HEK293 (cell line): ENCODE data around the gene C6orf136.

Experiments used
- CTCF ChIA-PET: fragments of 350-600 bp; formaldehyde crosslinking; extraction: SDS; loops from one replicate; lab custom pipeline; 2021; ENCODE audit warnings: antibody characterized with exemption; lab: Yijun Ruan, JAX
- POLR2A ChIA-PET: fragments of 300-600 bp; formaldehyde crosslinking; extraction: SDS; loops from one replicate; lab custom pipeline; 2020; ENCODE audit warnings: antibody characterized with exemption, inconsistent platforms; lab: Yijun Ruan, JAX
- H3K27ac ChIP-seq: fragments of 200-500 bp; sonication (Bioruptor generic); 2 replicates; pipeline ENCODE4 v1.5.1; 2014; ENCODE audit warnings: low read depth, low read length, control low read depth, inconsistent platforms; ENCODE audit errors: extremely low read depth
- H3K36me3 ChIP-seq, 2 experiments: fragments of 200-500 bp in 1 of 2; sonication (Bioruptor generic) in 1 of 2; 1 replicate in 1 of 2; 2 replicates in 1 of 2; pipeline ENCODE4 v1.5.1; 2014 to 2017; ENCODE audit warnings: inconsistent platforms in 2 of 2, low read length in 2 of 2; ENCODE audit not compliant: control insufficient read depth in 2 of 2, insufficient read depth in 1 of 2
- H3K4me1 ChIP-seq: fragments of 200-500 bp; sonication (Bioruptor generic); 2 replicates; pipeline ENCODE4 v1.5.1; 2014; ENCODE audit warnings: mild to moderate bottlenecking, low read length, inconsistent platforms; ENCODE audit not compliant: control insufficient read depth, insufficient read depth
- H3K4me3 ChIP-seq: 2 replicates; pipeline ENCODE4 v1.5.1; 2011; ENCODE audit warnings: low read depth, mild to moderate bottlenecking, control low read depth, low read length, moderate library complexity
- H3K9me3 ChIP-seq: fragments of 200-500 bp; sonication (Bioruptor generic); 2 replicates; pipeline ENCODE4 v1.5.1; 2014; ENCODE audit warnings: low read depth, low read length, inconsistent platforms; ENCODE audit not compliant: control insufficient read depth, insufficient read depth
- EGR2 ChIP-seq: fragments of 450-650 bp; formaldehyde crosslinking; IDR thresholded peaks from 2 replicates; pipeline ENCODE4 v1.5.1; 2016; ENCODE audit warnings: low read depth, missing biosample characterization, missing genetic modification characterization
- PRDM10 ChIP-seq: fragments of 450-650 bp; formaldehyde crosslinking; IDR thresholded peaks from 2 replicates; pipeline ENCODE4 v1.5.1; 2016; ENCODE audit warnings: missing biosample characterization, missing genetic modification characterization
- SCRT1 ChIP-seq: fragments of 450-650 bp; formaldehyde crosslinking; IDR thresholded peaks from 2 replicates; pipeline ENCODE4 v1.5.1; 2016; ENCODE audit warnings: missing biosample characterization, missing genetic modification characterization, borderline replicate concordance
- ZBTB1 ChIP-seq: fragments of 450-650 bp; formaldehyde crosslinking; IDR thresholded peaks from 2 replicates; pipeline ENCODE4 v1.5.1; 2016; ENCODE audit warnings: missing biosample characterization, missing genetic modification characterization
- ZBTB48 ChIP-seq: fragments of 450-650 bp; formaldehyde crosslinking; IDR thresholded peaks from 2 replicates; pipeline ENCODE4 v1.5.1; 2016; ENCODE audit warnings: missing biosample characterization, missing genetic modification characterization
- ZEB2 ChIP-seq: fragments of 450-650 bp; formaldehyde crosslinking; IDR thresholded peaks from 2 replicates; pipeline ENCODE4 v1.5.1; 2016; ENCODE audit warnings: missing biosample characterization, missing genetic modification characterization
- ZNF140 ChIP-seq: fragments of 450-650 bp; formaldehyde crosslinking; IDR thresholded peaks from 2 replicates; pipeline ENCODE4 v1.5.1; 2016; ENCODE audit warnings: missing biosample characterization, missing genetic modification characterization
- ZNF155 ChIP-seq: fragments of 450-650 bp; formaldehyde crosslinking; IDR thresholded peaks from 2 replicates; pipeline ENCODE4 v1.5.1; 2016; ENCODE audit warnings: missing biosample characterization, missing genetic modification characterization
- ZNF175 ChIP-seq: fragments of 450-650 bp; formaldehyde crosslinking; IDR thresholded peaks from 2 replicates; pipeline ENCODE4 v1.5.1; 2016; ENCODE audit warnings: missing biosample characterization, missing genetic modification characterization
- ZNF18 ChIP-seq: fragments of 450-650 bp; formaldehyde crosslinking; IDR thresholded peaks from 2 replicates; pipeline ENCODE4 v1.5.1; 2016; ENCODE audit warnings: missing biosample characterization, missing genetic modification characterization
- ZNF2 ChIP-seq: fragments of 450-650 bp; formaldehyde crosslinking; IDR thresholded peaks from 2 replicates; pipeline ENCODE4 v1.5.1; 2016; ENCODE audit warnings: missing biosample characterization, missing genetic modification characterization
- ZNF223 ChIP-seq: fragments of 450-650 bp; formaldehyde crosslinking; IDR thresholded peaks from 2 replicates; pipeline ENCODE4 v1.5.1; 2016; ENCODE audit warnings: missing biosample characterization, missing genetic modification characterization
- ZNF23 ChIP-seq: fragments of 450-650 bp; formaldehyde crosslinking; IDR thresholded peaks from 2 replicates; pipeline ENCODE4 v1.5.1; 2016; ENCODE audit warnings: missing biosample characterization, missing genetic modification characterization, borderline replicate concordance
- ZNF24 ChIP-seq: fragments of 450-650 bp; formaldehyde crosslinking; IDR thresholded peaks from 2 replicates; pipeline ENCODE4 v1.5.1; 2016; ENCODE audit warnings: missing biosample characterization, missing genetic modification characterization
- ZNF266 ChIP-seq: fragments of 450-650 bp; formaldehyde crosslinking; IDR thresholded peaks from 2 replicates; pipeline ENCODE4 v1.5.1; 2016; ENCODE audit warnings: missing biosample characterization, missing genetic modification characterization, low read depth
- ZNF292 ChIP-seq: fragments of 450-650 bp; formaldehyde crosslinking; IDR thresholded peaks from 2 replicates; pipeline ENCODE4 v1.5.1; 2016; ENCODE audit warnings: low read depth, missing biosample characterization, missing genetic modification characterization, borderline replicate concordance
- ZNF350 ChIP-seq: fragments of 450-650 bp; formaldehyde crosslinking; IDR thresholded peaks from 2 replicates; pipeline ENCODE4 v1.5.0; 2017; ENCODE audit warnings: missing biosample characterization, mild to moderate bottlenecking, missing genetic modification characterization
- ZNF362 ChIP-seq: fragments of 450-650 bp; formaldehyde crosslinking; IDR thresholded peaks from 2 replicates; pipeline ENCODE4 v1.5.1; 2016; ENCODE audit warnings: missing biosample characterization, missing genetic modification characterization
- ZNF488 ChIP-seq: fragments of 450-650 bp; formaldehyde crosslinking; IDR thresholded peaks from 2 replicates; pipeline ENCODE4 v1.5.1; 2016; ENCODE audit warnings: missing biosample characterization, missing genetic modification characterization
- ZNF549 ChIP-seq: fragments of 450-650 bp; IDR thresholded peaks from 2 replicates; pipeline ENCODE4 v1.5.1; 2018; ENCODE audit warnings: missing biosample characterization, missing genetic modification characterization, mild to moderate bottlenecking, inconsistent platforms, moderate library complexity
- ZNF571 ChIP-seq: fragments of 450-650 bp; formaldehyde crosslinking; IDR thresholded peaks from 2 replicates; pipeline ENCODE4 v1.5.0; 2017; ENCODE audit warnings: missing biosample characterization, missing genetic modification characterization
- ZNF585B ChIP-seq: fragments of 450-650 bp; formaldehyde crosslinking; IDR thresholded peaks from 2 replicates; pipeline ENCODE4 v1.5.1; 2016; ENCODE audit warnings: missing biosample characterization, missing genetic modification characterization
- ZNF596 ChIP-seq: fragments of 450-650 bp; IDR thresholded peaks from 2 replicates; pipeline ENCODE4 v1.5.0; 2018; ENCODE audit warnings: missing biosample characterization, mild to moderate bottlenecking, missing genetic modification characterization, moderate library complexity
- ZNF600 ChIP-seq: fragments of 450-650 bp; formaldehyde crosslinking; IDR thresholded peaks from 2 replicates; pipeline ENCODE4 v1.5.1; 2016; ENCODE audit warnings: missing biosample characterization, missing genetic modification characterization
- ZNF610 ChIP-seq: fragments of 450-650 bp; formaldehyde crosslinking; IDR thresholded peaks from 2 replicates; pipeline ENCODE4 v1.5.1; 2016; ENCODE audit warnings: missing biosample characterization, missing genetic modification characterization, borderline replicate concordance
- ZNF654 ChIP-seq: fragments of 450-650 bp; formaldehyde crosslinking; IDR thresholded peaks from 2 replicates; pipeline ENCODE4 v1.5.1; 2016; ENCODE audit warnings: low read depth, missing biosample characterization, missing genetic modification characterization
- ZNF658 ChIP-seq: fragments of 450-650 bp; formaldehyde crosslinking; IDR thresholded peaks from 2 replicates; pipeline ENCODE4; 2016; ENCODE audit warnings: missing biosample characterization, missing genetic modification characterization
- ZNF76 ChIP-seq: fragments of 450-650 bp; formaldehyde crosslinking; IDR thresholded peaks from 2 replicates; pipeline ENCODE4; 2016; ENCODE audit warnings: low read depth, missing biosample characterization, missing genetic modification characterization, borderline replicate concordance
- ZNF843 ChIP-seq: fragments of 450-650 bp; formaldehyde crosslinking; IDR thresholded peaks from 2 replicates; pipeline ENCODE4 v1.5.1; 2016; ENCODE audit warnings: missing biosample characterization, missing genetic modification characterization
- ZSCAN30 ChIP-seq: fragments of 450-650 bp; IDR thresholded peaks from 2 replicates; pipeline ENCODE4 v1.5.1; 2018; ENCODE audit warnings: missing biosample characterization, mild to moderate bottlenecking, missing genetic modification characterization, moderate library complexity

Gene C6orf136

GRCh38 chr6:30690403-30691207 is 43.7 kb downstream of the C6orf136 start, which contains the start of gene NRM:
Gene NRM, minus strand, starts transcription at chr6:30690984. Its CDS starts 10 bp downstream, at chr6:30690974.
- Histone ChIP-seq H3K27ac (peak within 1 kb of the TSS; percentile 93), H3K4me3 (peak within 1 kb of the TSS; percentile 90), H3K4me1 (peaks cover 17% of the 10 kb centered on the region), H3K9me3 (no peaks in the 10 kb centered on the region), H3K36me3 (peaks cover 0 to 6% of the 10 kb centered on the region in 2 experiments; a peak in 2 of 3 replicates)
- ChIA-PET POLR2A (interaction anchor here (0.6 to 14.5 kb wide), 13 partner anchors 9 to 217 kb away, joined by 3 to 235 read pairs (median 6); partner anchors contain the start of genes FLOT1, GTF2H4, MDC1 and TUBB), CTCF (interaction anchor here (0.6 to 5.4 kb wide), 11 partner anchors 10 to 139 kb away, joined by 3 to 45 read pairs (median 5); partner anchors contain the start of genes DHX16 and MDC1)
- TF ChIP-seq SCRT1 (tag by site-specific recombination), result no peak
- peak; percentile 82 for TF ChIP-seq ZNF600
- TF ChIP-seq PRDM10, result peak; percentile 87
- no peak for TF ChIP-seq ZNF23 (tag by site-specific recombination)
- TF ChIP-seq ZNF571 (tag by site-specific recombination), result no peak
- no peak for TF ChIP-seq ZNF266 (tag by site-specific recombination)
- no peak for TF ChIP-seq ZNF843
- no peak for TF ChIP-seq ZNF488
- no peak for TF ChIP-seq ZNF658 (tag by site-specific recombination)
- TF ChIP-seq ZNF610 (tag by site-specific recombination), result no peak
- TF ChIP-seq ZNF596, result no peak
- no peak for TF ChIP-seq ZNF140
- peak; percentile 43; the same call in 1 of the 2 replicates for TF ChIP-seq ZNF2 (tag by site-specific recombination)
- no peak for TF ChIP-seq ZSCAN30 (tag by site-specific recombination)
- no peak for TF ChIP-seq ZNF292
- TF ChIP-seq ZBTB1 (tag by site-specific recombination), result no peak
- no peak for TF ChIP-seq ZNF175
- TF ChIP-seq ZEB2 (tag by site-specific recombination), result no peak; the same call in 1 of the 2 replicates
- TF ChIP-seq ZBTB48, result peak; percentile 87
- no peak for TF ChIP-seq ZNF654 (tag by site-specific recombination)
- TF ChIP-seq ZNF18, result no peak
- no peak for TF ChIP-seq ZNF155 (tag by site-specific recombination)
- TF ChIP-seq ZNF223 (tag by site-specific recombination), result no peak
- TF ChIP-seq EGR2 (tag by site-specific recombination), result no peak
- no peak for TF ChIP-seq ZNF362 (tag by site-specific recombination)
- no peak for TF ChIP-seq ZNF24 (tag by site-specific recombination)
- TF ChIP-seq ZNF76 (tag by site-specific recombination), result no peak
- no peak for TF ChIP-seq ZNF549 (tag by site-specific recombination)
- no peak for TF ChIP-seq ZNF585B (tag by site-specific recombination)
- no peak for TF ChIP-seq ZNF350 (tag by site-specific recombination)
